ENCODE data around the gene TSC22D4.
A peak's percentile ranks its signal among the peaks of the same experiment; 100 is the strongest.

Gene TSC22D4

DNA sequence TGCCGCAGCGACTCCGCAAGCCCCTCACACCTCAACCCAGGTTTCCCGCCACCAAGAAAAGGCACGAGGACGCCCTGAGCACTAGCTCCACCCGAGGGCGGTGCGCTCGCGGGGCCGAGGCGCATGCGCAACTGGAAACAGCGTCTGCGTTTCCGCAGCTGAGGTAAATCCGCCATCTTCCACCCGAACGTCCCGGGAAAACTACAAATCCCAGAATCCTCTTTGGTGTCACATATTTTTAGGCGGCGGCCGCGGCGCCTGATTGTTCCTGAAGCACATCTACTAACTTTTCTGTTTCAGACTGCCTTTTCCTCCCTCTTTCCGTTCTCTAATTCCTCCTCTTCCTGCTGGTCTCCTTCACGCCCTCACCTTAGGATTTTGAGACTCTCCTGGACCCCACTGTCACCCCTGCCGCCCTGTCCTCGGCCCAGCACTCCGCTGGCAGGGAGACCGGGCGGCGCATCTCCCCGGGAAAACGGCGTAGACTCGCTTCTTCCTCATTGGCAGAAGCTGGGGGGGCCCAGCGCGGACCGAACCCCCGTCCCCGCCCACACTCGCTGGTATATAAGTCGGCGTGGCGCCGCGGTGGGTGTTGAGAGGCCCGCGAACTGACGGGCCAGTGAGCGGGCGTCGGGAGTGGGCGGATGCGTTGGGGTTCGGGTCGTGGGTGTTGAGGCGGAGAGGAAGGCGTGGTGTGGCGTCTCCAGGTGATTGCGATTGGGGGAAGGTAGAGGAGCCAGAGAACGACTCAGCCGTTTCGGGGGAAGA lies 50.6 kb downstream of the TSC22D4 start, which contains the start of gene ZCWPW1:
TSS of gene ZCWPW1 (minus strand) at position 505 of the 768 bp plus-strand sequence. CDS start 8,054 bp downstream, outside the sequence.
- peak; percentile 84 for DNase-seq (ENCODE audit: low spot score)

DNA sequence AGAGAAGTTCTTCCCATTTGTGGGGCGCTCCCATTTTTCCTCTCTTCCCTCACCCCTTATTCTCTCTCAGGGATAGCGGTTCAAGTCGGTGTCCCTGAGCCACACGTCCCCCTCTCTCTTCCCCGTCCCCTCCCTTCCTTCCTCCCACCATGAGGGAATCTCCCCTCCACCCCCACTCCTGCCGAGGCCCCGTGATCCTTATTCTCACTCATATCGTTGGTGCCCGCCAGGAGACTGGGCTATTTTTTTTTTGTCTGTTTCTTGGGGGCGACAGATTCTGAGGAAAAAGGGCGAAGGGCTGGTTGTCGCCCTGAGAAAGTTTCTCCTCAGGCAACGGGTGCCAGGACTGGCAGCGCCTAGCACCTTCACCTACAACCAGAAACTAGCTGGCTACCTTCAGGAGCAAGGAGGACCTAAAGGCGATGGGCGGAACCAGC lies 51.2 kb downstream of the TSC22D4 start:
- DNase-seq (ENCODE audit: low spot score), result no peak

DNA sequence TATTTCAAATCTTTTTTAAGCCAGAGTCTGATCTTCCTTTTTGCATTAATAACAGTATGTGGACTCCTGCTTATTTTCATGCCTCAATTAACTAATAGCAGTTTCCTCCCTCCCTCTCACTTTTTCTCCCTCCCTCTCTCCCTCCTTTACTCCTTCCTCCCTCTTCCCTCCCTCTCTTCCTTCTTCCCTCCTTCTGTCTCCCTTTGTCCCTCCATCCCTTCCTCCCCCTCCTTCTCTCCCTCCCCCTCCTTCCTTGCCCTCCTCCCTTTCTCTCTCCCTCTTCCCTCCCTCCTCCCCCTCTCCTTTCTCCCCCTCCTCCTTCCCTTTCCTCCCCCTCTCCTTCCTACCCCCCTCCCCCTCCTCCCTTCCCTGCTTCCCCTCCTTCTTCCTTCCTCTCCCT lies 52.5 kb downstream of the TSC22D4 start:
- no peak for DNase-seq (ENCODE audit: low spot score)

DNA sequence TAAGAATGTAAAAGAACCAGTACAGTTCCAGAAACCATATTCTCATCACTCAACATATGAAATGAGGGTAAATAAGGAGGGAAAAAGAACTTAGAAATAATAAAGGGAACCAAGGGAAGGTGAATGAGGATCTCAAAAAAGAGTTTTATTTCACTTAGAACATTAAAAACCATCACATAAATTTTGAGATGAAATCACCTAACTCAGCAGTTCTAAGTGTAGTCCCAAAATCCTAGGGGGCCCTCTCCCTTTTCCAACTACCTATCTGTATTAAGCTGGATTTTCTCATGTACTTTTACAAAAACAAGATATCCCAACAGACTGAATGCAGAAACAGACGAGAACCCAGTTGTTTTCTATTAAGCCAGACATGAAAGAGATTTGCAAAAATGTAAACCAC lies 53.7 kb downstream of the TSC22D4 start:
- DNase-seq (ENCODE audit: low spot score), result no peak

DNA sequence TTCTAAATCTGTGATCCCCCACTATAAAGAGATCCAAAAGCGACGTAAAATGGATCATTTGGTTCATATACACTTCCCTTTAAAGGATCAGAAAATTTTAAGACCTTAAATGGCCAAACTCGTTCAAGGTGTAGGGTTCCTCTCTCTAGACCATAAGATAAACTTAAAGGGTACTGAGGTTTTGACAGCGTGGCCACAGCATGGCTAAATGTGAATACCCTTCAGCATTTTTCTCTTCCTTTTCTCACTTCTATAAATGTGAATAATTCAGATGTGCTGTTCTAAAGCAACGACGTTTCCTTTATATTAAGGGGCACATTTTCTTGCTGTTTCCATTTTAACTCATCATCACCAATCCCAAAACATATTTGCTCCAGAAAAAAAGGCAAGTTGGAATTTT lies 55.7 kb downstream of the TSC22D4 start:
- DNase-seq (ENCODE audit: low spot score), result no peak

DNA sequence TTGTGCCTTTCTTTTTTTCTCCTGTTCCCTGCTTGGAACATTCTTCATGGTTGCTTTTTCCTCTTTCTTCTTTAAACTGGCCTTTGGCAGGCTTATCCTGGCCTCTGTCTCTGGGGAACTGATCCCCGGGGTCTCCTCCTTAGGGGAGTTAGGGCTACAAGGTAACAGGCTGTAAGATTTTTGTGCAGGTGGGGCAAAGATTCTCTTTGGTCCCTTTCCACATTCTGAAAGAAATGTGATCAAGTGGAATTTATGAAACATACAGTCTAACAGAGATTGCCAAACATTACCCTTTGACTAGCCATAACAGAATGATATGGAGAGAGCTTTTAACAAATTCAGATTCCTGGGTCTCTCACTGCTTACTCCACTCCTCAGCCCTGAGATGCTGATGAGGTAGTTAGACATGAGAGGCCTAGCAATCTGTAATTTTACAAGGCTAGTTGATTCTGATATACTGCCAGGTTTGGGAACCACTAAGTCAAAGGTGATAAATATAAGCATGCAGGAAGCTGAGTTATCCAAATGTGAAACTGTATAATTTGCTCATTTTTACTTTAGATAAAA lies 59.3 kb downstream of the TSC22D4 start:
- DNase-seq (ENCODE audit: low spot score), result no peak

DNA sequence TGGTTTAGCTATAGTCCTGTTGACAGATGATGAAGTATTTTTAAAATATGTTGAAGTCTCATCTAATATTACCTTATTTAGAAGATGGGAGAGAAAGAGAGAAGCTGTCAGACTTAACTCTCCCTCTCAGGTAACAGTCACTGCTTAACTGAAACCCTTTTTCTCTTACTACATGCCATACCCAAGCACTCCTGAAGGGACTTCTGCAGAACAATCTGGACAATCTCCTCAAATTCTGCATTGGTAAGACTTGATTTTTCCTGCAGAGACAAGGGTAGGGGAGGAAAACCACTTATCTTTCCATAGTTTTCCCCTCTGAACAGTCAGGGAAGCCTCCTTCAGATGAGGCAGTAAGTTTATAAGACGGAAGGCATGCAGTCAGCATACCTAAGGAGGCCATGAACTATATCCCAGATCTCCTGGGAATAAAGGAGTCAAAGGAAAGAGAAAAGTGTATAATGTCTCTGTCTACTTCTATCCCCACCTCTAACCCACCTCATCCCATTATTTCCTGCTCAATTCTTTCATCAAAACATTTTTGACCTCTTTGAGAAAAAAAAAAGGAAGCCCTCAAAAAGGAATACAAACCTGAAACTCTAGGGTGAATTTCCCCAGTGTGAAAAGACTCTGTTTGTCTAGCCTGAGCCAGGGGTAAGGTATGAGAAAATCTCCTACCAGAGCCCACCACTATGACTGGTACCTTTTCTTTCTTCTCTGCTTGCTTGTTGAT lies 59.9 kb downstream of the TSC22D4 start:
- no peak for DNase-seq (ENCODE audit: low spot score)

Measured in HuH-7.5 (cell line).